SK-N-SH (cell line): ENCODE results near the gene DENR. TPM values are rescaled to one million over a fixed set of nuclear protein-coding genes. Genes with fewer than 3 reads are reported as not detected.
A peak's percentile ranks its signal among the peaks of the same experiment; 100 is the strongest.

ENCODE experiments used
- CTCF ChIA-PET: fragments of 300-600, 350-600 bp; formaldehyde crosslinking; extraction: SDS; loops from one replicate; lab custom pipeline; 2021; lab: Yijun Ruan, JAX
- POLR2A ChIA-PET: fragments of 350-600 bp; sonication (Branson Sonifier 250); formaldehyde crosslinking; extraction: SDS; loops from one replicate; lab custom pipeline; 2020; ENCODE audit warnings: antibody characterized with exemption, inconsistent platforms; lab: Yijun Ruan, JAX
- DNase-seq: peaks from one replicate; pipeline ENCODE4 v3.0.0; 2012
- H2AFZ ChIP-seq: fragments of 200-600 bp; sonication (generic); 2 replicates; pipeline ENCODE4 v1.8.1; 2016; ENCODE audit warnings: antibody characterized with exemption, mild to moderate bottlenecking, low read depth
- H3F3A ChIP-seq: fragments of 200-600 bp; sonication (generic); replicated peaks from 2 replicates; pipeline ENCODE3; 2016; ENCODE audit warnings: antibody characterized with exemption, mild to moderate bottlenecking; ENCODE audit not compliant: insufficient read depth
- H3K27ac ChIP-seq, 2 experiments: fragments of 200-500 bp in 1 of 2; fragments of 200-600 bp in 1 of 2; sonication (Bioruptor generic) in 1 of 2; sonication (generic), shearing (Covaris generic) in 1 of 2; 2 replicates each; pipeline versions ENCODE4 v1.5.1 to v1.6.1; 2014 to 2016; ENCODE audit warnings: low read depth in 2 of 2, inconsistent platforms in 1 of 2, low read length in 1 of 2, mild to moderate bottlenecking in 1 of 2, mixed read lengths in 1 of 2
- H3K27me3 ChIP-seq: fragments of 200-600 bp; sonication (generic), shearing (Covaris generic); 2 replicates; pipeline ENCODE4 v1.6.1; 2016; ENCODE audit warnings: mixed run types; ENCODE audit not compliant: insufficient read depth
- H3K36me3 ChIP-seq, 2 experiments: fragments of 200-500 bp in 1 of 2; fragments of 200-600 bp in 1 of 2; sonication (Bioruptor generic) in 1 of 2; sonication (generic) in 1 of 2; replicated peaks in 1 of 2; 2 replicates each; pipeline versions ENCODE3 to v1.5.1; 2014 to 2016; ENCODE audit warnings: low read length in 1 of 2, mild to moderate bottlenecking in 1 of 2; ENCODE audit not compliant: insufficient read depth in 2 of 2, control insufficient read depth in 1 of 2
- H3K4me1 ChIP-seq, 2 experiments: fragments of 200-500 bp in 1 of 2; fragments of 200-600 bp in 1 of 2; sonication (Bioruptor generic) in 1 of 2; sonication (generic), shearing (Covaris generic) in 1 of 2; 2 replicates each; pipeline versions ENCODE4 v1.5.1 to v1.6.1; 2014 to 2016; ENCODE audit warnings: low read depth in 1 of 2, low read length in 1 of 2, mixed run types in 1 of 2; ENCODE audit not compliant: insufficient read depth in 2 of 2, control insufficient read depth in 1 of 2
- H3K4me2 ChIP-seq: fragments of 200-600 bp; sonication (generic), shearing (Covaris generic); 2 replicates; pipeline ENCODE4 v1.6.1; 2017; ENCODE audit warnings: mixed run types
- H3K4me3 ChIP-seq, 2 experiments: fragments of 200-500 bp in 1 of 2; fragments of 200-600 bp in 1 of 2; sonication (Bioruptor generic) in 1 of 2; sonication (generic), shearing (Covaris generic) in 1 of 2; 2 replicates each; pipeline versions ENCODE4 v1.5.1 to v1.8.1; 2014 to 2016; ENCODE audit warnings: low read depth in 2 of 2, inconsistent platforms in 1 of 2, low read length in 1 of 2, mild to moderate bottlenecking in 1 of 2, mixed read lengths in 1 of 2, moderate library complexity in 1 of 2
- H3K79me2 ChIP-seq: fragments of 200-600 bp; sonication (generic); 2 replicates; pipeline ENCODE4 v1.8.1; 2017; ENCODE audit warnings: mild to moderate bottlenecking; ENCODE audit not compliant: insufficient read depth
- H3K9ac ChIP-seq: fragments of 200-600 bp; sonication (generic); 2 replicates; pipeline ENCODE4 v1.6.1; 2017; ENCODE audit warnings: mixed run types
- H3K9me2 ChIP-seq: fragments of 200-600 bp; sonication (generic); 2 replicates; pipeline ENCODE4 v1.6.1; 2017; ENCODE audit warnings: mixed run types
- H3K9me3 ChIP-seq: fragments of 200-600 bp; sonication (generic); 2 replicates; pipeline ENCODE4 v1.6.1; 2017; ENCODE audit warnings: mixed run types, mild to moderate bottlenecking, moderate library complexity
- H4K20me1 ChIP-seq: fragments of 200-600 bp; sonication (generic); 2 replicates; pipeline ENCODE4 v1.6.1; 2017; ENCODE audit warnings: mild to moderate bottlenecking, mixed run types; ENCODE audit not compliant: insufficient read depth
- CHD2 ChIP-seq: fragments of 150-350 bp; IDR thresholded peaks from 2 replicates; pipeline ENCODE4 v1.6.1; 2018; ENCODE audit warnings: low read length; ENCODE audit not compliant: partially characterized antibody
- FOSL2 ChIP-seq: IDR thresholded peaks from 2 replicates; pipeline ENCODE4 v1.4.0; 2012; ENCODE audit warnings: low read depth, mild to moderate bottlenecking, moderate library complexity, borderline replicate concordance
- FOXJ3 ChIP-seq: sonication (generic); formaldehyde crosslinking; IDR thresholded peaks from 2 replicates; pipeline ENCODE4 v1.5.1; 2020; ENCODE audit warnings: mild to moderate bottlenecking, missing genetic modification reagents
- FOXM1 ChIP-seq: IDR thresholded peaks from 2 replicates; pipeline ENCODE4 v1.4.0; 2012; ENCODE audit warnings: low read depth, mild to moderate bottlenecking
- GABPA ChIP-seq: IDR thresholded peaks from 2 replicates; pipeline ENCODE4 v1.4.0; 2012; ENCODE audit warnings: low read depth, mild to moderate bottlenecking
- JUND ChIP-seq: IDR thresholded peaks from 2 replicates; pipeline ENCODE4 v1.4.0; 2012
- NFIC ChIP-seq: IDR thresholded peaks from 2 replicates; pipeline ENCODE4 v1.4.0; 2012; ENCODE audit warnings: borderline replicate concordance
- NRF1 ChIP-seq: IDR thresholded peaks from 2 replicates; pipeline ENCODE4 v1.6.1; 2012; ENCODE audit warnings: low read depth, mild to moderate bottlenecking, low read length
- RAD21 ChIP-seq: IDR thresholded peaks from 2 replicates; pipeline ENCODE4 v1.6.1; 2012; ENCODE audit warnings: mild to moderate bottlenecking, low read length
- RFX5 ChIP-seq: IDR thresholded peaks from 2 replicates; pipeline ENCODE4 v1.6.1; 2012; ENCODE audit warnings: mild to moderate bottlenecking, improper control_type of control experiment, low read length
- RXRA ChIP-seq: IDR thresholded peaks from 2 replicates; pipeline ENCODE4 v1.4.0; 2012; ENCODE audit warnings: low read depth, mild to moderate bottlenecking, borderline replicate concordance
- SIN3A ChIP-seq: IDR thresholded peaks from 2 replicates; pipeline ENCODE4 v1.6.1; 2012; ENCODE audit warnings: low read depth, mild to moderate bottlenecking, low read length, moderate library complexity, borderline replicate concordance
- SMC3 ChIP-seq: IDR thresholded peaks from 2 replicates; pipeline ENCODE4 v1.6.1; 2012; ENCODE audit warnings: low read depth, low read length, improper control_type of control experiment
- TAF1 ChIP-seq: IDR thresholded peaks from 2 replicates; pipeline ENCODE4 v1.6.1; 2012; ENCODE audit warnings: low read depth, mild to moderate bottlenecking, low read length, moderate library complexity, borderline replicate concordance
- TEAD4 ChIP-seq: IDR thresholded peaks from 2 replicates; pipeline ENCODE4 v1.4.0; 2012; ENCODE audit warnings: mild to moderate bottlenecking, borderline replicate concordance; ENCODE audit not compliant: insufficient read depth
- WGBS: methylation state at CpG from one replicate; pipeline ENCODE4 v1.1.6; 2017; ENCODE audit warnings: low lambda C conversion rate; 5-methylcytosine and 5-hydroxymethylcytosine counted together
- polyA plus RNA-seq, 3 experiments: library from polyadenylated mRNA; depleted of rRNA; stranded (reverse); fragments of >200 nt; gene quantifications; 2 replicates each; pipeline ENCODE4 v1.2.3, GENCODE V29; 2012
- TF ChIP-seq, protein P1 (sequence below): IDR thresholded peaks from 2 replicates; pipeline ENCODE4; 2012
- TF ChIP-seq, protein P2 (sequence below): fragments of 200-600 bp; sonication (generic); IDR thresholded peaks from 2 replicates; pipeline ENCODE4 v1.6.1; 2017; ENCODE audit warnings: antibody characterized with exemption, mild to moderate bottlenecking, moderate library complexity
- TF ChIP-seq, protein P3 (sequence below): IDR thresholded peaks from 2 replicates; pipeline ENCODE4 v1.4.0; 2012; ENCODE audit warnings: low read depth, borderline replicate concordance

DENR gene
- polyA plus RNA-seq, 1 of the 3 experiments (the other 2 are of a cell fraction): 23.2 TPM

DNA sequence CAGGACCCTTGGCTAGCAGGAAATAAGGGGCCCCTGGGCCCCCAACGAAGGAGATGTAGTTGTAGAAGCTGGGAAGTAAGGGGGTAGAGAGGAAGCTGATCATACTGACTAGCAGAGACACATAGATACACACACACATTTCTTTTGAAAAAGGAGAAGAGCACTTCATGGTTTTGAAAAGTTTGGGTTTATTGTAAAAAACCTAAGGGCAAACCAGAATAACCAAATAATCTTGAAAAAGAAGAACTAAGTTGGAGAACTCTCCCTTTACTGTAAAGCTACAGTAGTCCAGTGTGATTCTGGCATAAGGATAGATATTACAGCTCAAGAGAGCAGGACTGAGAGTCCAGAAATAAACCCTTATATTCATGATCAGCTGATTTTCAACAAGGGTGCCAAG, 30.2 kb upstream of the DENR start (continued):
- TF ChIP-seq SMC3 (no peak), GABPA (no peak), FOSL2 (no peak), RXRA (no peak)

DNA sequence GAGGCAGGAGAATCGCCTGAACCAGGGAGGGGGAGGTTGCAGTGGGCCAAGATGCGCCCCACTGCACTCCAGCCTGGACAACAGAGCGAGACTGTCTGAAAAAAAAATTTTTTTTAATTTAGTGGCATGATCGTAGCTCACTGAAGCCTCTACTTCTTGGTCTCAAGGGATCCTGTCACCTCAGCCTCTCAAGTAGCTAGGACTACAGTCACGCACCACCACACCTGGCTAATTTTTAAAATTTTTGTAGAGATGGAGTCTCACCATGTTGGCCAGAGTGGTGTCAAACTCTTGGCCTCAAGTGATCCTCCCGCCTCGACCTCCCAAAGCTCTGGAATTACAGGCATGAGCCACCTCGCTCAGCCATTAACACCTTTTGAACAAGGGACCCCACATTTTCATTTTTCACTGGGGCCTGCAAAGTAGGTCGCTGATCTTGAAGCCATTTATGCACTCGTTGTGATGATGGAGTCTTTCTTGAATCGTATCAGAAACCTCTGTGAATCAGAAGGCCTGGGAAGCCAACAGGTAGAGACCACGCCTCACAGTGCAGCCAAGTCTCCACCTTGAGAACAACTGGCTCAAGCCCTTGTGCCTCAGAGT, 27.9 kb upstream of the DENR start:
- CTCF ChIA-PET: interaction anchor here (0.9 kb wide), 1 partner anchor 84 kb away, joined by 3 read pairs; no protein-coding TSS in a partner anchor
- H3K27ac ChIP-seq: no peak overlapping the region

DNA sequence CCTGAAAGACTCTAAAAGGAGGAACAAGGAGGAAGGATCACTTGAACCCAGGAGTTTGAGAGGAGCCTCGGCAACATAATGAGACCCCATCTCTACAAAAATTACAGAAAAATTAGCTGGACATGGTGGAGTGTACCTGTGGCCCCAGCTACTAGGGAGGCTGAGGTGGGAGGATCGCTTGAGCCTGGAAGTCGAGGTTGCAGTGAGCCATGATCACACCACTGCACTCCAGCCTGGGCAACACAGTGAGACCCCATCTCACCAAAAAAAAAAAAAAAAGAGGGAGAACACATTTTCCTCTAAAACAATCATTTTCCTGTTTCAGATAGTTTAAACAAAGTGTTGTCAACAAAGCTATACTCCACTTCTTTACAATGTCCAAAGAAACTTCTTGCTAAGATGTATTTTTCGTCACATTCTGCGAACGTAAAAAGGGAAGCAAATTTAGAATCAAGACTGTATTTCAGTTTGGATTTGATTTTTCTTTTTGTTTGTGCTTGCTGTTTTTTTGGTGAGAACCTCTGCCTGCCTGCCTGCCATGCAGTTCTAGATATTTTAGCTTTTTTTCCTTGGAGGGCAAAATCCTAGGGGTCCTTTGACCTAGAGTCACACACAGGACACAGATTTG, 27.1 kb upstream of the DENR start:
- Histone ChIP-seq H3F3A (no peaks in the 10 kb centered on the region), H3K9me3 (no peaks in the 10 kb centered on the region), H3K27me3 (no peaks in the 10 kb centered on the region), H3K36me3 (no peaks in the 10 kb centered on the region), H3K9me2 (no peaks in the 10 kb centered on the region), H3K27ac (no peak overlapping the region), H2AFZ (no peak overlapping the region; the same call in 1 of the 2 replicates), H3K4me1 (no peaks in the 10 kb centered on the region), H4K20me1 (no peaks in the 10 kb centered on the region), H3K4me2 (peak overlapping the region; percentile 38; the same call in 1 of the 2 replicates), H3K4me3 (no peak overlapping the region), H3K9ac (peak overlapping the region; percentile 42; the same call in 1 of the 2 replicates), H3K79me2 (no peaks in the 10 kb centered on the region)
- DNase-seq: no peak
- POLR2A ChIA-PET: no interaction called here
- TF ChIP-seq, protein P1, sequence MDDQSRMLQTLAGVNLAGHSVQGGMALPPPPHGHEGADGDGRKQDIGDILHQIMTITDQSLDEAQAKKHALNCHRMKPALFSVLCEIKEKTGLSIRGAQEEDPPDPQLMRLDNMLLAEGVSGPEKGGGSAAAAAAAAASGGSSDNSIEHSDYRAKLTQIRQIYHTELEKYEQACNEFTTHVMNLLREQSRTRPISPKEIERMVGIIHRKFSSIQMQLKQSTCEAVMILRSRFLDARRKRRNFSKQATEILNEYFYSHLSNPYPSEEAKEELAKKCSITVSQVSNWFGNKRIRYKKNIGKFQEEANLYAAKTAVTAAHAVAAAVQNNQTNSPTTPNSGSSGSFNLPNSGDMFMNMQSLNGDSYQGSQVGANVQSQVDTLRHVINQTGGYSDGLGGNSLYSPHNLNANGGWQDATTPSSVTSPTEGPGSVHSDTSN: no peak
- TF ChIP-seq NFIC: no peak
- TF ChIP-seq CHD2: no peak
- TF ChIP-seq RFX5: no peak
- no peak for TF ChIP-seq GABPA
- TF ChIP-seq, protein P2, sequence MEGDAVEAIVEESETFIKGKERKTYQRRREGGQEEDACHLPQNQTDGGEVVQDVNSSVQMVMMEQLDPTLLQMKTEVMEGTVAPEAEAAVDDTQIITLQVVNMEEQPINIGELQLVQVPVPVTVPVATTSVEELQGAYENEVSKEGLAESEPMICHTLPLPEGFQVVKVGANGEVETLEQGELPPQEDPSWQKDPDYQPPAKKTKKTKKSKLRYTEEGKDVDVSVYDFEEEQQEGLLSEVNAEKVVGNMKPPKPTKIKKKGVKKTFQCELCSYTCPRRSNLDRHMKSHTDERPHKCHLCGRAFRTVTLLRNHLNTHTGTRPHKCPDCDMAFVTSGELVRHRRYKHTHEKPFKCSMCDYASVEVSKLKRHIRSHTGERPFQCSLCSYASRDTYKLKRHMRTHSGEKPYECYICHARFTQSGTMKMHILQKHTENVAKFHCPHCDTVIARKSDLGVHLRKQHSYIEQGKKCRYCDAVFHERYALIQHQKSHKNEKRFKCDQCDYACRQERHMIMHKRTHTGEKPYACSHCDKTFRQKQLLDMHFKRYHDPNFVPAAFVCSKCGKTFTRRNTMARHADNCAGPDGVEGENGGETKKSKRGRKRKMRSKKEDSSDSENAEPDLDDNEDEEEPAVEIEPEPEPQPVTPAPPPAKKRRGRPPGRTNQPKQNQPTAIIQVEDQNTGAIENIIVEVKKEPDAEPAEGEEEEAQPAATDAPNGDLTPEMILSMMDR: no peak
- TF ChIP-seq RAD21: no peak
- no peak for TF ChIP-seq JUND
- TF ChIP-seq, protein P3, sequence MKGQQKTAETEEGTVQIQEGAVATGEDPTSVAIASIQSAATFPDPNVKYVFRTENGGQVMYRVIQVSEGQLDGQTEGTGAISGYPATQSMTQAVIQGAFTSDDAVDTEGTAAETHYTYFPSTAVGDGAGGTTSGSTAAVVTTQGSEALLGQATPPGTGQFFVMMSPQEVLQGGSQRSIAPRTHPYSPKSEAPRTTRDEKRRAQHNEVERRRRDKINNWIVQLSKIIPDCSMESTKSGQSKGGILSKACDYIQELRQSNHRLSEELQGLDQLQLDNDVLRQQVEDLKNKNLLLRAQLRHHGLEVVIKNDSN: no peak
- TF ChIP-seq FOXJ3 (CRISPR knock-in tag): no peak
- no peak for TF ChIP-seq SIN3A
- no peak for TF ChIP-seq TAF1
- no peak for TF ChIP-seq NRF1
- no peak for TF ChIP-seq FOXM1
- CTCF ChIA-PET: interaction anchor here (0.9 kb wide), 1 partner anchor 84 kb away, joined by 3 read pairs; no protein-coding TSS in a partner anchor
- 83% methylated on average over 6 of the region's 6 CpGs for WGBS

More for the DNA sequence above, 27.9 kb upstream of the DENR start:
- POLR2A ChIA-PET: no interaction called here
- Histone ChIP-seq H3K9me2 (no peaks in the 10 kb centered on the region), H3K9ac (no peak overlapping the region), H3K9me3 (no peaks in the 10 kb centered on the region), H3K79me2 (no peaks in the 10 kb centered on the region), H3F3A (no peaks in the 10 kb centered on the region), H3K4me1 (no peaks in the 10 kb centered on the region), H3K27me3 (no peaks in the 10 kb centered on the region), H3K4me3 (no peak overlapping the region), H4K20me1 (no peaks in the 10 kb centered on the region), H2AFZ (peak overlapping the region; percentile 64; the same call in 1 of the 2 replicates), H3K36me3 (no peaks in the 10 kb centered on the region), H3K4me2 (no peak overlapping the region)
- 88% methylated on average over 12 of the region's 12 CpGs for WGBS
- TF ChIP-seq FOXM1 (no peak), FOXJ3 (CRISPR knock-in tag) (no peak), TEAD4 (no peak)
- DNase-seq: no peak
